Epithelial cell of esophagus (primary cell): ENCODE results near the gene TMEM63A.

Source experiments
- DNase-seq: peaks from one replicate; pipeline ENCODE4 v3.0.0; 2010; ENCODE audit warnings: low read depth
- H3K4me3 ChIP-seq: 2 replicates; pipeline ENCODE4 v1.5.1; 2011; ENCODE audit warnings: mild to moderate bottlenecking, low read length, control low read depth
- TF ChIP-seq, protein P1 (sequence below): IDR thresholded peaks from 2 replicates; pipeline ENCODE4 v1.5.1; 2011; ENCODE audit warnings: low read depth, mild to moderate bottlenecking, low read length, control low read depth, inconsistent platforms; ENCODE audit not compliant: insufficient read depth; ENCODE audit errors: missing control alignments

TMEM63A gene

DNA sequence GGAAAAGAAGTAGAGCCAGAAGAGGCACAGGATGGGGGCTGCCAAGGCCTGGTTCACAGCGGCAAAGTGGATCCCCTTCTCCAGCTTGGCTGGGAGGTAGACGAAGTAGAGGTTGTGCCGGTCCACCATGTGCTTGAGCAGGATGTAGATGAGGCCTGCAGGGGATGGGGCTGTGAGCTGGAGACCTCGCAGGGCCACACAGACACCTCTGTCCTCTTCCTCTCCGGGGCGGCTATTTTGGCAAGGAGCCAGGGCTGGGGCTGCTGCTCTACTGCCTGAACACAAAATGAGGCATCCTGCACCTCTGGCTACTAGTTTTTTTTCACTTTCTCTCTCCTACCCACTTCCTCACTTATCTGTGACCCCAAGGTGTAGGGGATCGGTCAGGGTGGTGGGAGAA lies 32.3 kb downstream of the TMEM63A start:
- H3K4me3 ChIP-seq: no peak overlapping the region
- TF ChIP-seq, protein P1, sequence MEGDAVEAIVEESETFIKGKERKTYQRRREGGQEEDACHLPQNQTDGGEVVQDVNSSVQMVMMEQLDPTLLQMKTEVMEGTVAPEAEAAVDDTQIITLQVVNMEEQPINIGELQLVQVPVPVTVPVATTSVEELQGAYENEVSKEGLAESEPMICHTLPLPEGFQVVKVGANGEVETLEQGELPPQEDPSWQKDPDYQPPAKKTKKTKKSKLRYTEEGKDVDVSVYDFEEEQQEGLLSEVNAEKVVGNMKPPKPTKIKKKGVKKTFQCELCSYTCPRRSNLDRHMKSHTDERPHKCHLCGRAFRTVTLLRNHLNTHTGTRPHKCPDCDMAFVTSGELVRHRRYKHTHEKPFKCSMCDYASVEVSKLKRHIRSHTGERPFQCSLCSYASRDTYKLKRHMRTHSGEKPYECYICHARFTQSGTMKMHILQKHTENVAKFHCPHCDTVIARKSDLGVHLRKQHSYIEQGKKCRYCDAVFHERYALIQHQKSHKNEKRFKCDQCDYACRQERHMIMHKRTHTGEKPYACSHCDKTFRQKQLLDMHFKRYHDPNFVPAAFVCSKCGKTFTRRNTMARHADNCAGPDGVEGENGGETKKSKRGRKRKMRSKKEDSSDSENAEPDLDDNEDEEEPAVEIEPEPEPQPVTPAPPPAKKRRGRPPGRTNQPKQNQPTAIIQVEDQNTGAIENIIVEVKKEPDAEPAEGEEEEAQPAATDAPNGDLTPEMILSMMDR: no peak
- no peak for DNase-seq

DNA sequence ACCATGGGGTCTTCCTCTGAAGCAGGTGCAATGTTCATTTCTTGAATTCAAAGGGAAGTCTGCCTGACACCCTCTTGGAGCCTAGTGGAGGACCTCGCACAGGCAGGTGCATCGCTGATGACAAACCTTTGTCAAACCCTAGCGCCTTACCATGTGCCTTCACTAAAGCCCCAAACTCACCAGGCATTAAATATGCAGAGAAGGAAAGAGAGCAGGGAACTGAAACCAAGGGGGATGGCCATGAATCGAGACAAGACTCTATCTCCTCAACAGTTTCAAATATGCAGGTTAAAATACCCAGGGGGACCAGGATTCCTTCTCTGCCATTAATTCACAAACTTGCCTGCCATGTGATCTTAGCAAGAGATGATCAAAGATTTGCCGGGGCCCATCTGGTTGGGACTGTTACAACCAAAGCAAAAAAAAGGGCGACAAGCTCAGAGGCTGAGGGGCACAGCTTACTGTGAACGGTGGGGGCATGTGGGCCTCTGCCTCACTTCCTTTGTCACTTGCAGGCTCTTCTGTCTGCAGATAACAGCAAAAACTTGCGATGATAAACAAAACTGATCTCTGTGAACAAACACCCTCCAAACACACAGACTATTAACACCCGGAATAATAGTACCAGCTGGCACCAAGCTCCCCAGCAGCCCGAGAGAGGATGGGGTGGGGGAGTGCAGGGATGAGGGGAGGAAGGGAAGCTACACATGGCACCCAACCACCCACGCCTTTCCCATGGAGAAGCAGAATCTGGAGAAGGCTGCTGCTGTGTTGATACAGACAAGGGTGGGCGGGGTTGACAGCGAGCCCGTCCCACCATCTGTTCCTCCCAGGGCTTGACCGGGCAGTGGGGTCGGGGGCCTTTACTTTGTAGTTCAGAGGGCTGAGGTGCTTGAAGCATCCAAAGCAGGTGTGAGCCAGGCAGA lies 33.9 kb downstream of the TMEM63A start:
- no peak for DNase-seq
- TF ChIP-seq, protein P1: no peak
- no peak overlapping the region for H3K4me3 ChIP-seq

DNA sequence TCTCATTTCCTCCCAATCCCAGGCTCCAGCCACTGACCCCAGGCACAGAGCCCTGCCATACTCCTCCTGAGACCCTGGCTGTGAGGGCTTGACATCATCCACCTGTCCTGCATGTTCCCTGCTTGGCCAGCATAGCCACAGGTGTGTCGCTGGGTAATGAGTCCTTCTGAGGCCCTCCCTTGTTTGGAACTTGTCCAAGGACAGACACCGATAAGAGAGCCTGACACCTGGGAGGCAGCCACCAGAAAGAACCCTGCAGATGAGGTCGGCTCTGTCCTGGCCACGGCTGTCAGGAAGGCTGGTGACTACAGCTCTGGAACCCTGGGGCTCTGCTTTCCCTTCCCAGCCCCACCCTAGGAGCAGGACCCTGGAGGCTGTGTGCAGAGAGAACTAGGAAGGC lies 34.6 kb downstream of the TMEM63A start:
- TF ChIP-seq, protein P1: no peak
- no peak for DNase-seq
- no peak overlapping the region for H3K4me3 ChIP-seq

DNA sequence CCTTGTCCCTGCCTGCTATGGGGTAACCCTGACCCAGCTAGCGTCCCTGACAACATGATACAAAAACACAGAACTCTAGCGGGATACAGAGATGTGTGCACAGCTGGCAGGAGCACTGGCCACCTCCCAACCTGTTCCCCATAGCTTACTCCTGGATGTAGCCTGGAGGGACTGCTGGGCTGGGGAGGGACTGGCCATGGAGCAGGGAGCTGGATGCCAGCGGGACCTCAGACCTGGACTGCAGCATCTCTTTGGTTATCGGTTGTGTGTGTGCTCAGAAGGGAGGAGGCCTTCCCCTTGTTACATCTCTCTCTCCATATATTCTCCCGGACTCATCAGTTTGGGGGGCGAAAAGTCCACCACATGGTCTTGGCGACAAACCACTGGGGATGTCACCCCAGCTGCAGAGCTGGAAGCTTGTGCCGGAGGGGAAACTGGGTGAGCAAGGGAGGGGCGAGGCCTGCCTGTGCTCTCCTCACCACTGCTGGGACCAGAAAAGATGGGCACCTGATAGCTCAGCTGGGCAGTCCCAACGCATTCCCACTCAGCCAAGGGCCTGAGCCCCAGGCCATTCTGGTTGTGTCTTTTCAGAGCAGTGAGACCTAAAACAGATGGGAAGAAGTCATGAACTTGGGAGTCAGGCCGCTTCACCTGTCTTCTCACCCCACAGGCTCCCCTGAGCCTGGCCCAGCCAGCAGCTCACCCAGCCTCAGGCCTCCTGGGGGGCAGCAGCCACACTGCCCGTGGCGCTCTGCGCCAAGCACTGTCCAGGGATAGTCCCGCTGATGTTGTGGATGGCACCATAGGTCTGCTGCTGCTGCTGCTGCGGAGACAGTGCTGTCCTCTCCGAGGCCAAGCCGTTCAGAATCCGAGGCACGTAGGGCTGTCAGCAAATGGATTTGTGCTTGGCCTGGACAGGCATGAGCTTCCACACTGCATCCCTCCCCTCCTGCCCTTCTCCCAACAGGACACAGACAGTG lies 35.6 kb downstream of the TMEM63A start:
- TF ChIP-seq, protein P1: no peak
- no peak for DNase-seq
- no peak overlapping the region for H3K4me3 ChIP-seq

DNA sequence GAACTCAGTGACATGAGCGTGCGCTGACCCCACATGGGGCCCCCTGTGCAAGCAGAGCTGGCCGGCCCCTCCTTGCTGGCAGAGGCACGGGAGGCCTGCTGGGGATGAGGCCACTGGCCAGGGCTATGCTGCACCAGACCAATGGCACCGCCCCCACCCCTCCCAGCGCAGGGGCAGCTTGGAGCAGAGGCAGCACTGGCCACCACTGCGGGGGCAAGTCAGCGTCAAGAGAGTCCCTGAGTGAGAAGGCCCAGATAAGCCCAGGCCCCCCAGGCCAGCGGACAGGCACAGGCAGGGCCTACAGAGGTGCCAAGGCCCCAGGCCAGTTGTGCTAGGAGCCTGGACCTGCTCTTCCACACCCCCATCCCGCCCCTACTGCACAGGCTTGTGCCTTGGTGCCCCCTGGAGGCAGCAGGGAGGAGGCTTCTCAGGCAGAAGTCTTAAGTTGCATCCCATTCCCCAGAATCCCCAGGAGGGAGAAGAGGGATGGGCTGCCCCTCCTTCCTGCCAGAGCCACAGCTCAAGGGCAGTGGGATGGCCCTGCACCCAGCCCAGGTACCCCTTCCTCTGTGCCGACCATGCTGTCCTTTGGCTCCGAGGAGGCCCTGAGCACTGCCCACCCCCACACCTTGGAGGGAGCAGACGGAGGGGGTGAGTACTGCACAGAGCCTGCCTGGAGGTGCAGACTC lies 36.5 kb downstream of the TMEM63A start:
- H3K4me3 ChIP-seq: no peak overlapping the region
- TF ChIP-seq, protein P1: peak; percentile 84
- peak; percentile 87 for DNase-seq

DNA sequence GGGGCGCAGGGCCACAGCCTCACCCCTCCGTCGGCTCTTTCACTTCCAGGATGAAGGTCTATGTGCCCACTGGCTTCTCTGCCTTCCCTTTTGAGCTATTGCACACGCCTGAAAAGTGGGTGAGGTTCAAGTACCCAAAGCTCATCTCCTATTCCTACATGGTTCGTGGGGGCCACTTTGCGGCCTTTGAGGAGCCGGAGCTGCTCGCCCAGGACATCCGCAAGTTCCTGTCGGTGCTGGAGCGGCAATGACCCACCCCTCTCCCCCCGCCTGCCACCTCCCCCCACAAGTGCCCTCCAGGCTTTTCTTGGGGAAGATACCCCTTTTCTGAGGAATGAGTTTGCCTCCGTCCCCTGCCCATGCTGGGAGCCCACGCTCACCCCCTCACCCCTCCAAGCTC lies 37.1 kb downstream of the TMEM63A start:
- H3K4me3 ChIP-seq: no peak overlapping the region
- DNase-seq: no peak
- TF ChIP-seq, protein P1: no peak
